DND-41 (cell line): ENCODE data around the gene TNC.
"Not testable (repeated sequence)": the region's sequence is repeated elsewhere in the genome, so short reads cannot be mapped to it uniquely, and the experiment has no call there.

ENCODE experiments used
- ATAC-seq: fragments of 200-7000 bp; cut with Tn5 transposase; 3 replicates; pipeline ENCODE4 v1.9.1; 2021; ENCODE audit warnings: low read depth; ENCODE audit not compliant: insufficient read depth
- DNase-seq: peaks from one replicate; pipeline ENCODE4 v3.0.0-alpha.2; 2020
- H2AFZ ChIP-seq: 2 replicates; pipeline ENCODE4 v1.6.0; 2012; ENCODE audit warnings: low read depth, low read length
- H3K27ac ChIP-seq: 2 replicates; pipeline ENCODE4 v1.5.1; 2012; ENCODE audit warnings: low read length, inconsistent platforms
- H3K27me3 ChIP-seq: fragments of 200-600 bp; sonication (generic); 2 replicates; pipeline ENCODE4 v1.6.0; 2012; ENCODE audit warnings: low read length, mild to moderate bottlenecking, inconsistent platforms; ENCODE audit not compliant: insufficient read depth, poor library complexity
- H3K36me3 ChIP-seq: 2 replicates; pipeline ENCODE4 v1.5.1; 2012; ENCODE audit warnings: low read length, inconsistent platforms; ENCODE audit not compliant: insufficient read depth
- H3K4me1 ChIP-seq: 2 replicates; pipeline ENCODE4 v1.5.1; 2012; ENCODE audit warnings: mild to moderate bottlenecking, low read length; ENCODE audit not compliant: insufficient read depth
- H3K4me2 ChIP-seq: 2 replicates; pipeline ENCODE4 v1.6.0; 2012; ENCODE audit warnings: mild to moderate bottlenecking, moderate library complexity, low read length, inconsistent platforms; ENCODE audit not compliant: insufficient read depth
- H3K4me3 ChIP-seq, 2 experiments: fragments of 200-600 bp in 1 of 2; shearing (Covaris generic) in 1 of 2; 2 replicates each; pipeline ENCODE4 v1.5.1; 2012 to 2016; ENCODE audit warnings: inconsistent platforms in 2 of 2, low read length in 2 of 2, mild to moderate bottlenecking in 2 of 2, low read depth in 1 of 2, moderate library complexity in 1 of 2
- H3K79me2 ChIP-seq: 2 replicates; pipeline ENCODE4 v1.6.0; 2012; ENCODE audit warnings: low read length, inconsistent platforms; ENCODE audit not compliant: insufficient read depth
- H3K9ac ChIP-seq: 2 replicates; pipeline ENCODE4 v1.6.0; 2012; ENCODE audit warnings: low read depth, mild to moderate bottlenecking, inconsistent platforms, low read length, moderate library complexity
- H3K9me3 ChIP-seq: 2 replicates; pipeline ENCODE4 v1.5.1; 2012; ENCODE audit warnings: low read length, moderate library complexity, mild to moderate bottlenecking, inconsistent platforms; ENCODE audit not compliant: insufficient read depth, severe bottlenecking
- H4K20me1 ChIP-seq: 2 replicates; pipeline ENCODE4 v1.6.0; 2012; ENCODE audit warnings: low read length; ENCODE audit not compliant: insufficient read depth
- CTCF ChIP-seq: IDR thresholded peaks from 2 replicates; pipeline ENCODE4 v1.5.1; 2012; ENCODE audit warnings: borderline replicate concordance, low read length, moderate library complexity, mild to moderate bottlenecking; ENCODE audit not compliant: poor library complexity, severe bottlenecking; ENCODE audit errors: extremely low read depth
- EZH2 ChIP-seq: IDR thresholded peaks from 3 replicates; pipeline ENCODE4 v1.6.1; 2012; ENCODE audit warnings: borderline replicate concordance, low read depth, mild to moderate bottlenecking, moderate library complexity, low read length, inconsistent platforms; ENCODE audit not compliant: severe bottlenecking

Gene TNC

GRCh38 chr9:115132648-115133047 lies 14.7 kb upstream of the TNC start:
- Histone ChIP-seq H3K27ac (no peak overlapping the region), H4K20me1 (no peaks in the 10 kb centered on the region), H3K79me2 (no peaks in the 10 kb centered on the region), H3K36me3 (no peaks in the 10 kb centered on the region), H3K4me1 (no peaks in the 10 kb centered on the region; the same call in 1 of the 2 replicates), H3K27me3 (no peaks in the 10 kb centered on the region), H2AFZ (no peak overlapping the region), H3K9ac (no peak overlapping the region), H3K9me3 (no peaks in the 10 kb centered on the region), H3K4me3 (no peak overlapping the region), H3K4me2 (no peak overlapping the region)
- no peak for TF ChIP-seq CTCF
- no peak for TF ChIP-seq EZH2
- no peak for ATAC-seq
- no peak for DNase-seq

- no peak for ATAC-seq
- TF ChIP-seq CTCF (no peak), EZH2 (no peak)
Observed at GRCh38 chr9:115130176-115130575, 12.2 kb upstream of the TNC start.

GRCh38 chr9:115128726-115129125 lies 10.8 kb upstream of the TNC start:
- H3K4me1 ChIP-seq, DNase-seq, ATAC-seq, H3K4me2 ChIP-seq, H3K4me3 ChIP-seq, H3K36me3 ChIP-seq, H4K20me1 ChIP-seq, H3K27ac ChIP-seq, H3K9me3 ChIP-seq, H3K79me2 ChIP-seq, H2AFZ ChIP-seq, H3K27me3 ChIP-seq, H3K9ac ChIP-seq: not testable (repeated sequence)

More at GRCh38 chr9:115130176-115130575, 12.2 kb upstream of the TNC start:
- Histone ChIP-seq H3K9ac (no peak overlapping the region), H3K9me3 (peaks cover 3% of the 10 kb centered on the region), H3K36me3 (no peaks in the 10 kb centered on the region), H2AFZ (no peak overlapping the region), H3K4me1 (no peaks in the 10 kb centered on the region; the same call in 1 of the 2 replicates), H3K4me3 (no peak overlapping the region), H3K4me2 (no peak overlapping the region), H3K27ac (no peak overlapping the region), H3K27me3 (no peaks in the 10 kb centered on the region), H3K79me2 (no peaks in the 10 kb centered on the region), H4K20me1 (no peaks in the 10 kb centered on the region)
- no peak for DNase-seq

GRCh38 chr9:115127191-115127817 lies 9.3 kb upstream of the TNC start:
- no peak for DNase-seq
- Histone ChIP-seq H3K4me1 (no peaks in the 10 kb centered on the region), H3K9ac (no peak overlapping the region), H3K4me2 (no peak overlapping the region), H3K79me2 (no peaks in the 10 kb centered on the region), H3K27ac (no peak overlapping the region), H2AFZ (no peak overlapping the region), H3K27me3 (no peaks in the 10 kb centered on the region), H3K9me3 (peaks cover 3% of the 10 kb centered on the region), H4K20me1 (no peaks in the 10 kb centered on the region), H3K4me3 (no peak overlapping the region), H3K36me3 (no peaks in the 10 kb centered on the region)
- no peak for ATAC-seq
- no peak for TF ChIP-seq EZH2
- no peak for TF ChIP-seq CTCF
